Activated CD4-positive, alpha-beta T cell treated with anti-CD3 and anti-CD28 coated beads for 48 hours (primary cell): ENCODE data around the gene FADS6.

ENCODE experiments used
- DNase-seq: peaks from one replicate; pipeline ENCODE4 v3.0.0-alpha.2; 2020

FADS6 gene

DNA sequence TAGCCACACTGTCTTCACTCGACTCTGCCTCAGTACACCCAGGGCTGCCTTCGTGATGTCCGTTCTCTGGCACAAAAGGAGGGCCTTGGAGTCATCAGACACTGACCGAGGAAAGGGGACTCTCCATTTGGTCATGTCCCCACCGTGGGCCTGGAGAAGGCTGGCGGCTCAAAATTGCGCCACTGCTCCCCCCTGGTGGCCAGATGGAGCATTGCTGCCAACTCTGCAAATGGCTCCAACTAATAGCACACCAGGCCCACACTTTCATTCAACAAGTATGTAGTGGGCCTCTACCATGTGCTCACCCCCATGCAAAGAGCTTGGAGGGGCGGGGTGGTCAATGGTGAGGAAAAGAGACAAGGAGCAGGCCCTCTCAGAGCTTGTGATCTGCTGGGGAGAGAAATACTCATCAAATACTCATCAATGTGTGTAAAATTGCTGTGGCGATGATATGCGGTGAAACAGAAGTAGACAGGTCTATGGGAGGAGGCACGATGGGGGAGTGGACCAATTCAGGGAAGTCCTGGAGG lies 28.5 kb downstream of the FADS6 start:
- peak; percentile 81 for DNase-seq

GRCh38 chr17:74864297-74864865 lies 29.1 kb downstream of the FADS6 start:
- no peak for DNase-seq

GRCh38 chr17:74863420-74864296 lies 29.8 kb downstream of the FADS6 start:
- DNase-seq, result no peak

DNA sequence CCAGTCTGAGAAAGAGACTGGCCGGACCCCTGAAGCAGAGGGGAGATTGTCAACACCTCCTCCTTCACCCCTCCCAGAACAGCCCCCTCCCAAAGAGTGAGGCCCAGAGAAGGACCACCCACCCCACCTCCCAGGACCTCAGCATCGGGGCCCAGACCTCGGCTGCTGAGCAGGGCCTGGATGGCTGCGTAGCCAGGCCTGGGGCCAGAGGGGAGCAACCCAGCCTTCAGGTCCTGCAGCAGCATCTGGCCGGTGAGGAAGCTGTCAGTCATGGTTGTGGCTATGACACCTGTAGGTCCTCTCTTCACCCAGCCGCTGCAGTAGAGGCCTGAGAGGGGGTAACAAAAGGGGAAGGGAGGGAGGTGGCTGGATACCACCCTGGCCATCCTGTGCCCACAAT lies 30.5 kb downstream of the FADS6 start:
- DNase-seq, result no peak

DNA sequence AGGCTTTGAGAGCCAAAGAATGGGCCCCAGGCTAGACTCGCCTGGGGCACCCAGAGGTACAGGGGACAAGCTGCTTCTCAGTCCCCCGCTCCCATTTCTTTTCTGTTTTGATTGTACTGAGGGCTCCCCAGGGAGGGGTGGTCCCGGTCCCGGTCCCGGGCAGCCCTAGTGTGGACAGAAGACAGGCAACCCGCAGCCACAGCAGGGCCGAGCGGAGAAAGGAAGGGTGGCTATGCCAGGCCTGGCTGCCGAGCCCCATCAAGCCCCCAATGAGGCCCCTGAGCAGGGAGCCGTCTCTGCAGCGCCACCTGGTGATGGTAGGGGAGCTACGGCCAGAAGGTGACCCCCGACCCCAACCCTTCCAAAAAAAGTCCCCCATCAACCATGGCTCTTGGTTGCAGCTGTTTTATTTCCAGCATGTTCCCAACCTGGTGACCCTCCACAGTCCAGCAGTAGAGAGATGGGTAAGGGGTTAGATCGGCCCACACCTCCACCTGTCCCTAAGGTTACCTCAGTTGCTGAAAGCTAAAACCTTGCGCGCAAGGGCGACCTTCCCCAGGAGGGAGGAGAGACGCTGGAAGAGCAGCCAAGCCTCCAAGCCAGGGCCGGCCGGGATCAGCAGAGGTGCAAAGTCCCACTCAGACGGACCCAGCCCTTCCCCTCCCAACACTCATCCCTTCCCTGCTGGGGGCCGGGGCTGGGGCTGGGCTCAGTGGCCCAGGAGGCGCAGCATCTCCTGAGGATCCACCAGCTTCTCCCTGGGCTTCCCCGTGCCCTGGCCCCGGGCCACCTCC lies 31.1 kb downstream of the FADS6 start:
- DNase-seq, result peak; percentile 84

DNA sequence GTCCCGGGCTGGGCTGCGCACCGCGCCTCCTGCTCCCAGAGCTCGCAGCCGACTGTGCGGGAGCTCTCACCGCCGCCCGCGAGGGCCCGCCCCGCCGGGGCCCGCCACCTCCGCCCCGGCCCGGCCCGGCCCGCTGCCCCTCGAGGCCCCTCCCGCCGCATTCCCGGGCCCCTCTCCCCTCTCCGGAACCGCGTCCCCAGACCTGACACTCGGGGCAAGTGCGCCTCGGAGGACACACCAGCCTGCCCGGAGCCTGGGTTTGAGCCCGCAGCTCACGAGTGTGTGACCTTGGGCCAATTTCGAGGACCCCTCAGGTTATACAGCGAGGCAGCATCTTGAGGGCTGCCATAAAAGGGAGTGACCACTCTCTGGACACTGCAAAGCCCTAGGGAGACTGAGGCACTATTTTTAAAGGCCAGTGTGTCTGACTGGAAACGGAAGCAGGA lies 31.7 kb downstream of the FADS6 start:
- DNase-seq, result no peak

DNA sequence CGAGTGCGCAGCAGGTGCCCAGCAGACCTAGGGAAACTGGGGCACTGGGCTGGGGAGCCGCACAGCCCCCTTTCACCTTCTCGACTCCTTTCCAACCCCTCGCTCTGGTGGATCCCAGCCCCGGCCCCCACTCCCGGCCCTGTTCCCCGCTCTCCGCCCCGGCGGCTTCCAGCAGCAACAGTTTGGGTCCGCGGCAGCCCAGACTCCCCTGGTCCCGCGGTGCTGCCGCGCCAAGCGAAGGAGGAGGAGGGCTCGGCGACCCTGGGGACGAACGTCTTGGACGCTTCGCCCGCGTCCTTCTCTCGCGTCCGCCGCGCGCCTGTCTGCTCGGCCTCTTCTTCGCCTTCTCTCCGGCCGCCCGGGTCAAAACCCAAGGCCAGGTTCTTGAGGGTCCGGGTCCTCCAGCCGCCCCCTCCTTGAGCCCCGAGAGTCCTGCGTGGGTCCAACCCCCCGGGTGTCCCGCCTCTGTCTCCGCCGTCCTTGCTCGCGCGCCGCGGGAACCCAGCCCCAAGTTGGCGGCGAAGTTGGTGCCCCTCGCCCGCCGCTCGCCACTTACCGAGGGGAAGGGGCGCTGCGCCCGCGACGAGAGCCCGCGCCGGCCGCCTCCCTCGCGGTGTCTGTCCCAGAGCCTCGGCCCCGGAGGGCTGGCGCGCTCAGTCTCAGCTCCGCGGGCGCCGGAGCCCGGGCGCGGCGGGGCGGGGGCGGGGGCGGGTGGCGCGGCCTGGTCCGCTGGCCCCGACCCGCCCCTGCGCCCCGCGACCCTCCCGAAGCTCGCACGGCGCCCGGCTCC lies 32.4 kb downstream of the FADS6 start:
- no peak for DNase-seq

GRCh38 chr17:74860229-74860871 lies 33.1 kb downstream of the FADS6 start:
- no peak for DNase-seq

DNA sequence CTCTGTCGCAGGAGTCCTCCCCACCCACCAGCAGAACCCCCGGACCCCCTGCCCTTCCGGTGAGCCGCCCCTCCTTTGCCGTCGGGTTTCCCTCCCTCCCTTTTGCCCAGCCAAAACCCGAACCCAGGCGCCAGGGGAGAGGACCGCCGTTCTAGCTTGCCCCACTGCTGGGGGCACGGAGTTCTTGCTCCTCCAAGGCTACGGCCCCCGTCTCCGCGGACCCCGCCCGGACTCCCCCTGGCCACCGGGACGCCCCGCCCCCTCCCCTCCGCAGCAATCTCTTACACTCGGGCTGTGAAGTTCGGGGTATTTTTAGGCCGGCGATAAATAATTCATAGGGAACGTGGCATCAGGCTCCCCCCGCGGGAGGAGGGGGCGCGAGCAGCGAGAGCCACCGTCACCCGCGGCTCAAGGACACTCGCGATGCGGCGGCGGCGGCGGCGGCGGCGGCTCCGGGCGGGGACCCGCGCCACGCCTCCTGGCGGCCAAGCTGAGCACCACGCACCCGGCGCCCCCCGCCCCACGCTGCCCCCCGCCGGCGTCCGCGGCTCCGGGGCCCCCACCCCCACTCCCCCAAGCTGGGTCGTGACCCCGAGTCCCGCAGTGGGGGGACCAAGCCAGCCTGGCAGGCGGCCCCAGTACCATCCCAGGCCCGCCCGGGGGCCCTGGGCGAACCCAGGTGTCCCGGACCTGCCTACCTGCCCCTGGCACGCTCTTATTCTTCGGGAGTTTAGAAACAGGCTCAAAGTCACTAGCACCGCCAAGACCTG lies 33.8 kb downstream of the FADS6 start, which contains the start of gene GRIN2C:
TSS of gene GRIN2C (minus strand) at position 427 of the 770 bp plus-strand sequence. CDS start 4,793 bp downstream, outside the sequence.
- DNase-seq, result peak; percentile 34

GRCh38 chr17:74858672-74859458 lies 34.6 kb downstream of the FADS6 start:
- DNase-seq, result no peak

GRCh38 chr17:74857191-74857590 lies 36.2 kb downstream of the FADS6 start:
- no peak for DNase-seq

GRCh38 chr17:74856112-74856511 lies 37.3 kb downstream of the FADS6 start:
- no peak for DNase-seq

- no peak for DNase-seq
Observed at GRCh38 chr17:74855323-74855722, 38.1 kb downstream of the FADS6 start.

GRCh38 chr17:74854792-74855191 lies 38.6 kb downstream of the FADS6 start:
- no peak for DNase-seq

- DNase-seq, result no peak
Observed at GRCh38 chr17:74853669-74854068, 39.8 kb downstream of the FADS6 start.

DNA sequence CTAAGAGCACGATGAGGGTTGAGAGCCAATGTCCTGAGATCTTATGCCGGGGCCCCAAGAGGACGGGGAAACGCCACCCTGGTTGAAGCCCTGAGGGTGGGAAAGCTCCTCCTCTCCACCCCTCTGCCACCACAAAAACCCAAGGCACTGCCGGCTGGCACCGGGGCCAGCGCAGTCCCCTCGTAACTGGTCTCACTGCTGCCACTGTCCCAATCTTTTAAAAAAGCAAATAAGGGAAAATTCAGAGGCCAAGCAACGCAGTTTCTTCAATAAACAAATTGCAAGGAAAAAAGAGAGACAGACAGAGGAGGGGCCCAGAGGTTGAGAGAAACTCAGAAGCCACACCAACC lies 40.4 kb downstream of the FADS6 start:
- DNase-seq, result no peak

- DNase-seq, result peak; percentile 76
Observed at GRCh38 chr17:74852237-74853047, 41.0 kb downstream of the FADS6 start.

DNA sequence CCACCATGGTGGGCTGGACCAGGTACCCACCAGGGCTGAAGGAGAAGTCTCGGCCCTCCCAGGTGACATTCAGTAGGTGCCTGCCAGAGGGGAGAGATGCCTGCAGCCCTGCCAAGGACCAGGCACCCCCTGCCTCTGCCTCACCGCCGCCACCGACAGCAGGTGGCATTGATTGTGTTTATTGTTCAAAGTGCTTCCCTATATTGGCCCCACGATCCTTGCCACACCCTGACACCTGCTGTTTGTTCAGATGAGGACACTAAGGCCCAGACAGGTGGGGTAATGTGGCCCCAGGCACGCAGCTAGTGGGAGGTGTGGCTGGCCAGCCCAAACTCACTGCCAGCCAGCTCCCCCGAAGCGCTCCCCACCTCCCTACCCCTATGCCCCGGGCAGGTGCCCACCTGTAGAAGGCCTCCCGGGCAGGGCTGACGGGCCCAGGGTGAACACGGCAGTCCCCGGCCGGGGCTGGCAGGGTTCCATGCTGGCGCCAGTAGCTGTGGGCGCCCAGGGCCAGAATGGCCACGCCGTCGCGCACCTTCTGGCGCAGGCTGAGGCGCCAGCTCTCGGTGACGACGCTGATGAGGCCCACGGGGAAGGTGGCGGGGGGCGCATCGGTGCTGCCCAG lies 41.7 kb downstream of the FADS6 start:
- no peak for DNase-seq

GRCh38 chr17:74850914-74851313 lies 42.5 kb downstream of the FADS6 start:
- DNase-seq, result no peak
